ENCODE measurements around the gene PMVK. TPM values are rescaled to one million over a fixed set of nuclear protein-coding genes. Genes with fewer than 3 reads are reported as not detected.

The PMVK gene
- total and polyA plus RNA-seq, 4 donors, result 18.4 to 48.8 (median 43.4) TPM

DNA sequence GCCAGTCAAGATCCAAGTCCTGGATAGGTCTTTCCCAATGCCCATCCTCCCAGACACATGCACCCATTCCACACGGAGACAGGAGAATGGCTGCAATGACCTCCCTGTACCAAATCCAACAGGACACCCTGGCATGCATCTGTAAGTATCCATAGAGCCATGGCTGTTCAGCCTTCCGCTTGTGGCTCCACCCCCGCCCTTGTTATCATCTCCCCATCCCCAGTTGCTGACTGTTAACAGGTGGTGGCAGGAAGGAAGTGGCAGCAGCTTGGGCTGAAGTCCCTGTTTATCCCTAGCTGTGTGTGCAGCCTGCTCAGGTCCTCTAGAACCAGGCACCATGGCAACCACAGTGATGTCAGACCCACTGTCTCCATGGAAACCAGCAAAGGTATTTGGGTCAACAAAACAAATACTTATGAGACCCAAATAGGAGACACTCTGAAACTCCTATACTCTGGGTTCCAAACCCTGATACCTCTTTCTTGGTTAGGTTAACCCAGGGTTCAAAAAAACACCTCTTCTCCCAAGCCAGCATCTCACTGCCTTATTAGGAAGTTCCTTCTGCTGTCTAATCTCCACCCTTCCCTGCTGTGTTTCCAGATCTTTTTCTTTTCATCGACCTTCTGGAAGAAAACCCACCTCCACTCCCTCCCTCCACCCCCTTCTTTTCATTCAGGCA lies 18.7 kb upstream of the PMVK start:
- Histone ChIP-seq H3K36me3 (ENCODE audit: control insufficient read depth in 4 of 4, insufficient read depth in 4 of 4, low read length in 4 of 4) (peaks cover 0 to 18% (median 10%) of the 10 kb centered on the region in 4 donors), H3K4me1 (ENCODE audit: control insufficient read depth in 5 of 5, insufficient read depth in 5 of 5, low read length in 5 of 5) (peaks cover 7 to 27% (median 19%) of the 10 kb centered on the region in 5 donors), H3K4me3 (peak overlapping the region; percentile 4), H3K9me3 (ENCODE audit: control insufficient read depth in 4 of 4, insufficient read depth in 3 of 4, low read length in 3 of 4) (no peaks in the 10 kb centered on the region), H3K27ac (ENCODE audit: low read depth in 1 of 2, low read length in 1 of 2) (peak overlapping the region; percentile 72 to 87), H3K9ac (ENCODE audit: insufficient read depth in 1 of 2, low read length in 2 of 2) (peak overlapping the region; percentile 65 to 79), H3K27me3 (ENCODE audit: control insufficient read depth in 3 of 3, insufficient read depth in 3 of 3, low read length in 2 of 3) (no peaks in the 10 kb centered on the region)
- ATAC-seq (ENCODE audit: insufficient read depth, low FRiP score) (peak; percentile 9), DNase-seq (peak; percentile 67 to 83 (median 76))
- WGBS, 2 donors, result 4% methylated on average over 4 of the region's 4 CpGs
- TF ChIP-seq, protein P1, sequence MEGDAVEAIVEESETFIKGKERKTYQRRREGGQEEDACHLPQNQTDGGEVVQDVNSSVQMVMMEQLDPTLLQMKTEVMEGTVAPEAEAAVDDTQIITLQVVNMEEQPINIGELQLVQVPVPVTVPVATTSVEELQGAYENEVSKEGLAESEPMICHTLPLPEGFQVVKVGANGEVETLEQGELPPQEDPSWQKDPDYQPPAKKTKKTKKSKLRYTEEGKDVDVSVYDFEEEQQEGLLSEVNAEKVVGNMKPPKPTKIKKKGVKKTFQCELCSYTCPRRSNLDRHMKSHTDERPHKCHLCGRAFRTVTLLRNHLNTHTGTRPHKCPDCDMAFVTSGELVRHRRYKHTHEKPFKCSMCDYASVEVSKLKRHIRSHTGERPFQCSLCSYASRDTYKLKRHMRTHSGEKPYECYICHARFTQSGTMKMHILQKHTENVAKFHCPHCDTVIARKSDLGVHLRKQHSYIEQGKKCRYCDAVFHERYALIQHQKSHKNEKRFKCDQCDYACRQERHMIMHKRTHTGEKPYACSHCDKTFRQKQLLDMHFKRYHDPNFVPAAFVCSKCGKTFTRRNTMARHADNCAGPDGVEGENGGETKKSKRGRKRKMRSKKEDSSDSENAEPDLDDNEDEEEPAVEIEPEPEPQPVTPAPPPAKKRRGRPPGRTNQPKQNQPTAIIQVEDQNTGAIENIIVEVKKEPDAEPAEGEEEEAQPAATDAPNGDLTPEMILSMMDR (IDR thresholded peaks at IDR 0.05; ENCODE audit: control extremely low read depth, extremely low read depth), result no peak

DNA sequence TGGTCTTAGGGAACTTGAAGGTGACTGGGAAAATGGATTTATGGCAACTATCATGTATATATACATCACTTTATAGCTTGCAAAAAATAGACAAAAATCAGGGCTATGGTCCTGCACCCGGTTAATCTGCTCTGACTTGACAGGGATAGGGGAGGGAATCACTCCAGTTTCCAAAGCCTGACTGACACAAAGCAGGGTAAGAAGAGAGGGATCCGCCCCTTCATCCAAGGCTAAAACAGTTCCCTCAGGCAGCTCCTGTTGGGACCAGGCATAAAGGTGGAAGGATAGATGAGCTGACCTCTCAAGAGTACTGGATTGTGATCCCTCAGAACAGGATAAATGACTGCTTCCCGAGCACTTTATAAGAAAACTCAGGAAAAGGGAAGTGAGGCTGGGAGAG lies 18.0 kb upstream of the PMVK start:
- Histone ChIP-seq H3K9me3 (ENCODE audit: control insufficient read depth in 4 of 4, insufficient read depth in 3 of 4, low read length in 3 of 4) (no peaks in the 10 kb centered on the region), H3K4me1 (ENCODE audit: control insufficient read depth in 5 of 5, insufficient read depth in 5 of 5, low read length in 5 of 5) (peaks cover 7 to 27% (median 19%) of the 10 kb centered on the region in 5 donors), H3K27me3 (ENCODE audit: control insufficient read depth in 3 of 3, insufficient read depth in 3 of 3, low read length in 2 of 3) (no peaks in the 10 kb centered on the region), H3K36me3 (ENCODE audit: control insufficient read depth in 4 of 4, insufficient read depth in 4 of 4, low read length in 4 of 4) (peaks cover 0 to 18% (median 9%) of the 10 kb centered on the region in 4 donors), H3K4me3 (no peak overlapping the region), H3K9ac (ENCODE audit: insufficient read depth in 1 of 2, low read length in 2 of 2) (peak overlapping the region; percentile 30 to 79), H3K27ac (ENCODE audit: low read depth in 1 of 2, low read length in 1 of 2) (no peak overlapping the region)
- DNase-seq (no peak), ATAC-seq (ENCODE audit: insufficient read depth, low FRiP score) (no peak)
- TF ChIP-seq, protein P1 (IDR thresholded peaks at IDR 0.05; ENCODE audit: control extremely low read depth, extremely low read depth), result no peak
- WGBS, 2 donors, result 66% methylated on average over 3 of the region's 3 CpGs

DNA sequence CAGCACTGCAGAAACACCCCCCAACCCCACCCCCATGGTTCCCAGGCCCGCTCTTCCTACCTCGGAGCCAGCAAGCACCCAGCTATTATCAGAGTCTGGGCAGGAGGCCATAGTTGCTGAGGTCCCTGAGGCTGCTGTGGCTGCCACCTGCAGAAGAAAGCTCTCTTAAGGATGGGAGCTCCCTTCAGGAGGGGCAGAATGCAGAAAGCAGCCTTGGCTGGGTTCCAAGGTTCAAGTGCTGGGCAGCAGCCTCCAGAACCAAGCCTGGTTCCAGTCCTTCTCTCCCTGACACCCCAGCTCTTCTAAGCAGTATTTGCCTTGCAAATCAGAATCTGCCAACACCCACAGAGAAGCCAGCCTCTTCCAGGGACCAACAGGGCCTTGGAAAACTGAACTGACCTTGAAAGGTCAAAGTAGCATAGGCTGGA lies 17.1 kb upstream of the PMVK start:
- 72 to 73% methylated on average over 2 of the region's 2 CpGs for WGBS, 2 donors
- Histone ChIP-seq H3K4me3 (no peak overlapping the region), H3K27me3 (ENCODE audit: control insufficient read depth in 3 of 3, insufficient read depth in 3 of 3, low read length in 2 of 3) (no peaks in the 10 kb centered on the region), H3K36me3 (ENCODE audit: control insufficient read depth in 4 of 4, insufficient read depth in 4 of 4, low read length in 4 of 4) (peaks cover 0 to 14% (median 5%) of the 10 kb centered on the region in 4 donors), H3K27ac (ENCODE audit: low read depth in 1 of 2, low read length in 1 of 2) (no peak overlapping the region), H3K9ac (ENCODE audit: insufficient read depth in 1 of 2, low read length in 2 of 2) (no peak overlapping the region), H3K9me3 (ENCODE audit: control insufficient read depth in 4 of 4, insufficient read depth in 3 of 4, low read length in 3 of 4) (no peaks in the 10 kb centered on the region), H3K4me1 (ENCODE audit: control insufficient read depth in 5 of 5, insufficient read depth in 5 of 5, low read length in 5 of 5) (peaks cover 7 to 27% (median 19%) of the 10 kb centered on the region in 5 donors)
- ATAC-seq (ENCODE audit: insufficient read depth, low FRiP score) (no peak), DNase-seq (no peak)
- TF ChIP-seq, protein P1 (IDR thresholded peaks at IDR 0.05; ENCODE audit: control extremely low read depth, extremely low read depth), result no peak

Measured in lung (tissue), 12 donors.